SU-DHL-6 (cell line): ENCODE measurements around the gene TESK2.

Experiments
- EZH2phosphoT487 ChIP-seq: fragments of 200-600 bp; sonication (generic), shearing (Covaris generic); conservative IDR thresholded peaks from 2 replicates; pipeline ENCODE4 v1.6.1; 2018; ENCODE audit warnings: mild to moderate bottlenecking, antibody characterized with exemption, low read length, moderate library complexity, mixed read lengths
- TF ChIP-seq, protein P1 (sequence below): fragments of 200-600 bp; sonication (generic); IDR thresholded peaks from one replicate; pipeline ENCODE4 v1.5.1; 2017; ENCODE audit warnings: antibody characterized with exemption, mild to moderate bottlenecking, low read length, moderate library complexity; ENCODE audit not compliant: insufficient read depth, poor library complexity, severe bottlenecking

DNA sequence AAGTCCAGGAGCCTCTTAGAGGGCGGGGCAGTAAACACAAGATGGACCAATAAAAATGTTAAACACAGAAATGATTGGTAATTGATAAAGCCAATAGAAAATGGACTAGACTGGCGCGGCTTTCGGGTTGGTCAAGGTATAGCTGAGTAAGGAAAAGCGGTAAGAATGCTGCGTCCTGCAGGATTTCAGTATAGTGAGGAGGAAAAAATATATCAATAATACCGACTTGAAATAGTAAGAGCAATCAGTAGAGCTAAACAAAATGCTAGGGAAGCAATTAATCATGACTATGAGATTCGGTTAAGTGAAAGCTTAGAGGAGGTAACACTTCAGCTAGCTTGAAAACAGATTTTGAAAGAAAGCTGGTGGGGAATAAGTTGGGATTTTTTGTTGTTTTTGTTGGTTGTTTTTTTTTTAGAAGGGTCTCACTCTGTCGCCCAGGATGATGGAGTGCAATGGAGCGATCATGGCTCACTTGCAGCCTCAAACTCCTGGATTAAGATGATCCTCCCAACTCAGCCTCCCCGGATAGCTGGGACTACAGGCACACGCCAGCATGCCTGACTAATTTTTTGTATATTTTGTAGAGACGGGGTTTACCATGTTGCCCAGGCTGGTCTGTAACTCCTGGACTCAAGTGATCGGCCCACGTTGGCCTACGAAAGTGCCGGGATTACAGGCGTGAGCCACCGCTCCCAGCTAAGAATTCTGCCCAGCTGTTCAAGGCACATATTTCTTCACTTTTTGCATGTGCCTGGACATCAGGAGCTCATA, 711 bp upstream of the TESK2 start:
- TF ChIP-seq, protein P1, sequence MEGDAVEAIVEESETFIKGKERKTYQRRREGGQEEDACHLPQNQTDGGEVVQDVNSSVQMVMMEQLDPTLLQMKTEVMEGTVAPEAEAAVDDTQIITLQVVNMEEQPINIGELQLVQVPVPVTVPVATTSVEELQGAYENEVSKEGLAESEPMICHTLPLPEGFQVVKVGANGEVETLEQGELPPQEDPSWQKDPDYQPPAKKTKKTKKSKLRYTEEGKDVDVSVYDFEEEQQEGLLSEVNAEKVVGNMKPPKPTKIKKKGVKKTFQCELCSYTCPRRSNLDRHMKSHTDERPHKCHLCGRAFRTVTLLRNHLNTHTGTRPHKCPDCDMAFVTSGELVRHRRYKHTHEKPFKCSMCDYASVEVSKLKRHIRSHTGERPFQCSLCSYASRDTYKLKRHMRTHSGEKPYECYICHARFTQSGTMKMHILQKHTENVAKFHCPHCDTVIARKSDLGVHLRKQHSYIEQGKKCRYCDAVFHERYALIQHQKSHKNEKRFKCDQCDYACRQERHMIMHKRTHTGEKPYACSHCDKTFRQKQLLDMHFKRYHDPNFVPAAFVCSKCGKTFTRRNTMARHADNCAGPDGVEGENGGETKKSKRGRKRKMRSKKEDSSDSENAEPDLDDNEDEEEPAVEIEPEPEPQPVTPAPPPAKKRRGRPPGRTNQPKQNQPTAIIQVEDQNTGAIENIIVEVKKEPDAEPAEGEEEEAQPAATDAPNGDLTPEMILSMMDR = no peak
- no peak for TF ChIP-seq EZH2phosphoT487
